SU-DHL-6 (cell line): ENCODE data around the gene TP53TG5.

Experiments used
- H2AFZ ChIP-seq: fragments of 200-600 bp; sonication (generic); 2 replicates; pipeline ENCODE4 v1.6.1; 2014; ENCODE audit warnings: low read depth, mild to moderate bottlenecking, moderate library complexity, mixed read lengths, antibody characterized with exemption, low read length; ENCODE audit not compliant: severe bottlenecking
- H3F3A ChIP-seq: fragments of 200-600 bp; shearing (Covaris generic); 2 replicates; pipeline ENCODE4 v1.6.0; 2016; ENCODE audit warnings: antibody characterized with exemption, mild to moderate bottlenecking; ENCODE audit not compliant: insufficient read depth
- H3K27ac ChIP-seq: fragments of 200-600 bp; sonication (generic); 2 replicates; pipeline ENCODE4 v1.5.1; 2016; ENCODE audit warnings: low read depth, mild to moderate bottlenecking, low read length, moderate library complexity, mixed read lengths
- H3K27me3 ChIP-seq: fragments of 200-600 bp; sonication (generic), shearing (Covaris generic); 2 replicates; pipeline ENCODE4 v1.6.0; 2014; ENCODE audit warnings: mild to moderate bottlenecking, low read length
- H3K36me3 ChIP-seq: fragments of 200-600 bp; sonication (generic); 2 replicates; pipeline ENCODE4 v1.6.1; 2014; ENCODE audit warnings: mild to moderate bottlenecking, low read length, mixed read lengths
- H3K4me2 ChIP-seq: fragments of 300-600, 200-600 bp; shearing (Covaris generic), sonication (generic); 2 replicates; pipeline ENCODE4 v1.6.0; 2014; ENCODE audit warnings: low read length, low read depth, mild to moderate bottlenecking; ENCODE audit not compliant: poor library complexity, severe bottlenecking
- H3K4me3 ChIP-seq: fragments of 200-600 bp; sonication (generic); 2 replicates; pipeline ENCODE4 v1.5.1; 2014; ENCODE audit warnings: antibody characterized with exemption, low read length, mild to moderate bottlenecking, mixed read lengths; ENCODE audit not compliant: insufficient read depth, poor library complexity, severe bottlenecking
- H3K79me2 ChIP-seq: fragments of 200-600 bp; sonication (generic); 2 replicates; pipeline ENCODE4 v1.6.1; 2014; ENCODE audit warnings: mild to moderate bottlenecking, low read length, moderate library complexity; ENCODE audit not compliant: insufficient read depth
- H3K9ac ChIP-seq: fragments of 200-600 bp; sonication (generic); 2 replicates; pipeline ENCODE4 v1.7.0; 2014; ENCODE audit warnings: mild to moderate bottlenecking, low read length
- H3K9me2 ChIP-seq: fragments of 200-600 bp; sonication (generic); replicated peaks from 2 replicates; pipeline ENCODE4 v1.6.1; 2014; ENCODE audit warnings: low read length; ENCODE audit not compliant: insufficient read depth
- H3K9me3 ChIP-seq: fragments of 200-600 bp; sonication (generic); 2 replicates; pipeline ENCODE4 v1.6.1; 2014; ENCODE audit warnings: low read length, mixed read lengths; ENCODE audit not compliant: insufficient read depth
- H4K20me1 ChIP-seq: fragments of 200-600 bp; sonication (generic); 2 replicates; pipeline ENCODE4 v1.6.1; 2014; ENCODE audit warnings: low read depth, mild to moderate bottlenecking, antibody characterized with exemption, low read length, moderate library complexity, mixed read lengths
- CTCF ChIP-seq: fragments of 200-600 bp; sonication (generic); IDR thresholded peaks from one replicate; pipeline ENCODE4 v1.5.1; 2017; ENCODE audit warnings: antibody characterized with exemption, mild to moderate bottlenecking, low read length, moderate library complexity; ENCODE audit not compliant: insufficient read depth, poor library complexity, severe bottlenecking
- EZH2phosphoT487 ChIP-seq: fragments of 200-600 bp; sonication (generic), shearing (Covaris generic); conservative IDR thresholded peaks from 2 replicates; pipeline ENCODE4 v1.6.1; 2018; ENCODE audit warnings: mild to moderate bottlenecking, antibody characterized with exemption, low read length, moderate library complexity, mixed read lengths

Gene TP53TG5

GRCh38 chr20:45425561-45425960 lies 47.4 kb upstream of the TP53TG5 start:
- 0 out of 2 replicates have a peak, but pooled peaks cover 3% of the 10 kb centered on the region for H3F3A ChIP-seq

GRCh38 chr20:45423700-45424099 lies 45.6 kb upstream of the TP53TG5 start:
- no peaks in the 10 kb centered on the region for H3K9me3 ChIP-seq

More at GRCh38 chr20:45425561-45425960, 47.4 kb upstream of the TP53TG5 start:
- Histone ChIP-seq H3K4me2 (no peak overlapping the region), H2AFZ (no peak overlapping the region), H4K20me1 (no peaks in the 10 kb centered on the region), H3K9me3 (no peaks in the 10 kb centered on the region), H3K79me2 (no peaks in the 10 kb centered on the region), H3K4me3 (no peak overlapping the region), H3K27me3 (no peaks in the 10 kb centered on the region), H3K36me3 (no peaks in the 10 kb centered on the region; the same call in 1 of the 2 replicates), H3K9ac (no peak overlapping the region), H3K27ac (no peak overlapping the region), H3K9me2 (no peaks in the 10 kb centered on the region)
- no peak for TF ChIP-seq EZH2phosphoT487
- no peak for TF ChIP-seq CTCF

GRCh38 chr20:45420125-45420524 lies 42.0 kb upstream of the TP53TG5 start:
- H3K79me2 ChIP-seq, result peaks cover 27% of the 10 kb centered on the region
- H3K4me2 ChIP-seq, result no peak overlapping the region
- no peaks in the 10 kb centered on the region for H3K9me2 ChIP-seq
- no peak overlapping the region for H3K27ac ChIP-seq
- no peaks in the 10 kb centered on the region for H3K9me3 ChIP-seq
- peaks cover under 1% of the 10 kb centered on the region; the same call in 1 of the 2 replicates for H3F3A ChIP-seq
- TF ChIP-seq EZH2phosphoT487 (no peak), CTCF (no peak)
- H3K4me3 ChIP-seq, result no peak overlapping the region
- H3K36me3 ChIP-seq, result no peaks in the 10 kb centered on the region; the same call in 1 of the 2 replicates
- H4K20me1 ChIP-seq, result no peaks in the 10 kb centered on the region; the same call in 1 of the 2 replicates
- no peaks in the 10 kb centered on the region for H3K27me3 ChIP-seq
- H3K9ac ChIP-seq, result no peak overlapping the region
- no peak overlapping the region for H2AFZ ChIP-seq

More at GRCh38 chr20:45423700-45424099, 45.6 kb upstream of the TP53TG5 start:
- H3K27me3 ChIP-seq, result no peaks in the 10 kb centered on the region
- no peak overlapping the region for H3K9ac ChIP-seq
- no peaks in the 10 kb centered on the region; the same call in 1 of the 2 replicates for H3K36me3 ChIP-seq
- no peak overlapping the region for H3K4me2 ChIP-seq
- H3K9me2 ChIP-seq, result no peaks in the 10 kb centered on the region
- no peak overlapping the region for H2AFZ ChIP-seq
- no peak overlapping the region for H3K4me3 ChIP-seq
- no peaks in the 10 kb centered on the region for H3F3A ChIP-seq
- no peaks in the 10 kb centered on the region for H4K20me1 ChIP-seq
- TF ChIP-seq EZH2phosphoT487, result no peak
- no peak for TF ChIP-seq CTCF
- H3K27ac ChIP-seq, result no peak overlapping the region
- no peaks in the 10 kb centered on the region for H3K79me2 ChIP-seq
